ENCODE data around the gene UBE2J2. TPM values are rescaled to one million over a fixed set of nuclear protein-coding genes. Genes with fewer than 3 reads are reported as not detected.

Gene UBE2J2
- total and polyA plus RNA-seq, 4 donors, result 21.0 to 30.4 (median 25.8) TPM

GRCh38 chr1:1232796-1233566 is 40.7 kb downstream of the UBE2J2 start:
- Histone ChIP-seq H3K27me3 (ENCODE audit: control insufficient read depth in 4 of 4, insufficient read depth in 4 of 4, low read length in 3 of 4) (no peaks in the 10 kb centered on the region), H3K4me1 (ENCODE audit: control insufficient read depth in 4 of 4, insufficient read depth in 4 of 4, low read length in 3 of 4) (peaks cover 14 to 37% (median 27%) of the 10 kb centered on the region in 4 donors), H3K4me3 (ENCODE audit: low read depth in 1 of 3, low read length in 3 of 3) (peak overlapping the region in 1 of 3 donors; percentile 59), H3K9me3 (ENCODE audit: control insufficient read depth in 4 of 4, low read length in 3 of 4) (no peaks in the 10 kb centered on the region), H3K27ac (ENCODE audit: low read depth in 1 of 2, low read length in 2 of 2) (no peak overlapping the region), H3K36me3 (ENCODE audit: control insufficient read depth in 4 of 4, insufficient read depth in 3 of 4, low read depth in 1 of 4, low read length in 3 of 4) (peaks cover 3 to 7% (median 5%) of the 10 kb centered on the region in 4 donors), H3K9ac (ENCODE audit: low read depth in 1 of 2, low read length in 2 of 2) (no peak overlapping the region)
- TF ChIP-seq TAF1 (conservative IDR thresholded peaks at IDR 0.05) (no peak), RXRA (IDR thresholded peaks at IDR 0.05) (no peak), ATF3 (IDR thresholded peaks at IDR 0.05) (no peak), NR2F2 (IDR thresholded peaks at IDR 0.05) (no peak), ZBTB33 (IDR thresholded peaks at IDR 0.05) (no peak), HNF4A (conservative IDR thresholded peaks at IDR 0.05) (no peak), HNF4G (IDR thresholded peaks at IDR 0.05) (no peak), MAX (IDR thresholded peaks at IDR 0.05) (no peak)
- 84% methylated on average over 98 of the region's 98 CpGs for WGBS
- no peak for DNase-seq (ENCODE audit: low spot score)

- H3K36me3 ChIP-seq (ENCODE audit: control insufficient read depth in 4 of 4, insufficient read depth in 3 of 4, low read depth in 1 of 4, low read length in 3 of 4), result peaks cover 4 to 12% (median 7%) of the 10 kb centered on the region in 4 donors
- peak within 1 kb of the TSS; percentile 72 to 99 (median 92) for H3K4me3 ChIP-seq (ENCODE audit: low read depth in 1 of 3, low read length in 3 of 3)
- no peak for TF ChIP-seq ATF3 (IDR thresholded peaks at IDR 0.05)
- no peak for TF ChIP-seq NR2F2 (IDR thresholded peaks at IDR 0.05)
- no peak for TF ChIP-seq YY1 (IDR thresholded peaks at IDR 0.05)
- TF ChIP-seq HNF4A (conservative IDR thresholded peaks at IDR 0.05), result no peak
- TF ChIP-seq FOXA1 (IDR thresholded peaks at IDR 0.05), result no peak
- TF ChIP-seq ZBTB33 (IDR thresholded peaks at IDR 0.05), result no peak
- no peak for TF ChIP-seq HNF4G (IDR thresholded peaks at IDR 0.05)
- TF ChIP-seq REST (IDR thresholded peaks at IDR 0.05), result no peak
- TF ChIP-seq CTCF (IDR thresholded peaks at IDR 0.05; ENCODE audit: low read depth, low read length, missing input control), result no peak
- no peak for TF ChIP-seq TAF1 (conservative IDR thresholded peaks at IDR 0.05)
- TF ChIP-seq JUND (IDR thresholded peaks at IDR 0.05), result no peak
- no peak for TF ChIP-seq FOXA2 (IDR thresholded peaks at IDR 0.05)
- no peak for TF ChIP-seq SP1 (IDR thresholded peaks at IDR 0.05)
- TF ChIP-seq RXRA (IDR thresholded peaks at IDR 0.05), result no peak
- no peak for TF ChIP-seq GABPA (IDR thresholded peaks at IDR 0.05 in 1 of 2, conservative IDR thresholded peaks at IDR 0.05 in 1 of 2)
- TF ChIP-seq MAX (IDR thresholded peaks at IDR 0.05), result no peak
- no peak for TF ChIP-seq RAD21 (IDR thresholded peaks at IDR 0.05)
- peak within 1 kb of the TSS; percentile 71 to 88 for H3K27ac ChIP-seq (ENCODE audit: low read depth in 1 of 2, low read length in 2 of 2)
- H3K4me1 ChIP-seq (ENCODE audit: control insufficient read depth in 4 of 4, insufficient read depth in 4 of 4, low read length in 3 of 4), result peaks cover 14 to 32% (median 25%) of the 10 kb centered on the region in 4 donors
- 11% methylated on average over 100 of the region's 100 CpGs for WGBS
- no peak for DNase-seq (ENCODE audit: low spot score)
- H3K9ac ChIP-seq (ENCODE audit: low read depth in 1 of 2, low read length in 2 of 2), result peak within 1 kb of the TSS; percentile 87 to 99
- H3K9me3 ChIP-seq (ENCODE audit: control insufficient read depth in 4 of 4, low read length in 3 of 4), result no peaks in the 10 kb centered on the region
- no peaks in the 10 kb centered on the region for H3K27me3 ChIP-seq (ENCODE audit: control insufficient read depth in 4 of 4, insufficient read depth in 4 of 4, low read length in 3 of 4)
Measured at GRCh38 chr1:1232208-1232795, 41.4 kb downstream of the UBE2J2 start, which contains the start of gene B3GALT6. TSS of gene B3GALT6 (plus strand) at chr1:1232237. CDS start at chr1:1232279, 42 bp downstream.
